ENCODE results near the gene CACNA1A. TPM values are rescaled to one million over a fixed set of nuclear protein-coding genes. Genes with fewer than 3 reads are reported as not detected.

The CACNA1A gene
- total RNA-seq, 2 experiments from 2014 or later, result 0.19 to 0.78 TPM

DNA sequence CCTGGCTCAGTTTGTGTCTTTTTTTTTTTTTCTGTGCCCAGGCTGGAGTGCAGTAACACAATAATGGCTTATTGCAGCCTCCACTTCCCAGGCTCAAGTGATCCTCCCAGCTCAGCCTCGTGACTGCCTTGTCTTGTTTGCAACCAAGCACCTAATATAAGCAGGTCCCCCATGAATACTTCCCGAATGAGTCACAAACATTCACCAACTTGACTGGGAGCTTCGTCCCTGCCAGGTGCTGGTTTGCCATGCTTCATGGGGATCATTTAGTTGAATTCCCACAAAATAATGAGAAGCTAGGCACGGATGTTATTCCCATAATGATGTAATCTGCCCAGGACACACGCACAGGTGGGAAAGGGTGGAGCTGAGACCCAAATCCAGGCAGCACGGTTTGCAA, 176.5 kb downstream of the CACNA1A start:
- no peaks in the 10 kb centered on the region for H3K79me2 ChIP-seq (ENCODE audit: insufficient read depth, low read depth, low read length)
- no peaks in the 10 kb centered on the region for H4K20me1 ChIP-seq (ENCODE audit: insufficient read depth, low read length)
- no peaks in the 10 kb centered on the region for H3K4me1 ChIP-seq (ENCODE audit: insufficient read depth, low read length, poor library complexity, severe bottlenecking)
- no peaks in the 10 kb centered on the region for H3K9me2 ChIP-seq (ENCODE audit: insufficient read depth, low read length)
- H3K9me3 ChIP-seq (ENCODE audit: low read length), result no peaks in the 10 kb centered on the region
- intact Hi-C loops (cut with micrococcal nuclease; ENCODE audit: unreplicated experiment), result no loop called here
- H2AFZ ChIP-seq (ENCODE audit: low read length), result no peak overlapping the region
- ChIA-PET CTCF (ENCODE audit: unreplicated experiment) (no interaction called here), POLR2A (no interaction called here)
- BruUV-seq (replicated peaks), result no TSS peak
- no peaks in the 10 kb centered on the region for H3K36me3 ChIP-seq (ENCODE audit: insufficient read depth, low read length)
- no peak for DNase-seq (ENCODE audit: low spot score)
- H3K4me3 ChIP-seq (ENCODE audit: low read depth, low read length, poor library complexity, severe bottlenecking), result no peak overlapping the region
- no peak overlapping the region for H3K4me2 ChIP-seq (ENCODE audit: low read length)
- H3K27ac ChIP-seq (ENCODE audit: low read depth, low read length, poor library complexity, severe bottlenecking), result no peak overlapping the region
- no peak for TF ChIP-seq EZH2phosphoT487 (IDR thresholded peaks at IDR 0.05; ENCODE audit: borderline replicate concordance, low read depth, low read length)
- TF ChIP-seq, protein P1, sequence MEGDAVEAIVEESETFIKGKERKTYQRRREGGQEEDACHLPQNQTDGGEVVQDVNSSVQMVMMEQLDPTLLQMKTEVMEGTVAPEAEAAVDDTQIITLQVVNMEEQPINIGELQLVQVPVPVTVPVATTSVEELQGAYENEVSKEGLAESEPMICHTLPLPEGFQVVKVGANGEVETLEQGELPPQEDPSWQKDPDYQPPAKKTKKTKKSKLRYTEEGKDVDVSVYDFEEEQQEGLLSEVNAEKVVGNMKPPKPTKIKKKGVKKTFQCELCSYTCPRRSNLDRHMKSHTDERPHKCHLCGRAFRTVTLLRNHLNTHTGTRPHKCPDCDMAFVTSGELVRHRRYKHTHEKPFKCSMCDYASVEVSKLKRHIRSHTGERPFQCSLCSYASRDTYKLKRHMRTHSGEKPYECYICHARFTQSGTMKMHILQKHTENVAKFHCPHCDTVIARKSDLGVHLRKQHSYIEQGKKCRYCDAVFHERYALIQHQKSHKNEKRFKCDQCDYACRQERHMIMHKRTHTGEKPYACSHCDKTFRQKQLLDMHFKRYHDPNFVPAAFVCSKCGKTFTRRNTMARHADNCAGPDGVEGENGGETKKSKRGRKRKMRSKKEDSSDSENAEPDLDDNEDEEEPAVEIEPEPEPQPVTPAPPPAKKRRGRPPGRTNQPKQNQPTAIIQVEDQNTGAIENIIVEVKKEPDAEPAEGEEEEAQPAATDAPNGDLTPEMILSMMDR (conservative IDR thresholded peaks at IDR 0.05; ENCODE audit: low read length), result no peak

DNA sequence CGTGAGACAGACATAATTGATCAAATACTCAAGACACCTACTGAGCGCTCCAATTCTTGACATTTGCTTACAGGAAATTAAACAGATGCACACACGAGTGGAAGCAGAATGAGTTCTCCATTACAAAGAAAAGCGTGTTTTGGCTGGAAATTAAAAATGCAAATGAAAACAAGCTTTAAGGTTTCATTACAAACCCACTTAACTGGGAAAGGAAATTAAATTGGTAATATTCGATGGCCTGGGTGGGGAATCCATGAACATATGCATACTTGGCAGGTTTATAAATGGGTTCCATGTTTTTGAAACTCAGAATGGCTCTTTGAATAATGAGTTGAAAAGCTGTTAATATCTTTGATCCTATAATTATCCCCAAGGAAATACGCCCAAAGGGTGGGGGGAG, 178.0 kb downstream of the CACNA1A start:
- Histone ChIP-seq H3K4me1 (ENCODE audit: insufficient read depth, low read length, poor library complexity, severe bottlenecking) (no peaks in the 10 kb centered on the region), H3K4me3 (ENCODE audit: low read depth, low read length, poor library complexity, severe bottlenecking) (no peak overlapping the region), H2AFZ (ENCODE audit: low read length) (no peak overlapping the region), H4K20me1 (ENCODE audit: insufficient read depth, low read length) (no peaks in the 10 kb centered on the region), H3K27ac (ENCODE audit: low read depth, low read length, poor library complexity, severe bottlenecking) (no peak overlapping the region), H3K4me2 (ENCODE audit: low read length) (no peak overlapping the region), H3K79me2 (ENCODE audit: insufficient read depth, low read depth, low read length) (no peaks in the 10 kb centered on the region), H3K9me3 (ENCODE audit: low read length) (no peaks in the 10 kb centered on the region), H3K9me2 (ENCODE audit: insufficient read depth, low read length) (no peaks in the 10 kb centered on the region), H3K36me3 (ENCODE audit: insufficient read depth, low read length) (no peaks in the 10 kb centered on the region)
- no peak for DNase-seq (ENCODE audit: low spot score)
- ChIA-PET POLR2A (interaction anchor here (0.6 kb wide), 1 partner anchor 343 kb away, joined by 3 read pairs; no protein-coding TSS in a partner anchor), CTCF (ENCODE audit: unreplicated experiment) (no interaction called here)
- TF ChIP-seq, protein P1 (conservative IDR thresholded peaks at IDR 0.05; ENCODE audit: low read length), result no peak
- no peak for TF ChIP-seq EZH2phosphoT487 (IDR thresholded peaks at IDR 0.05; ENCODE audit: borderline replicate concordance, low read depth, low read length)
- intact Hi-C loops (cut with micrococcal nuclease; ENCODE audit: unreplicated experiment), result no loop called here
- no TSS peak for BruUV-seq (replicated peaks)

DNA sequence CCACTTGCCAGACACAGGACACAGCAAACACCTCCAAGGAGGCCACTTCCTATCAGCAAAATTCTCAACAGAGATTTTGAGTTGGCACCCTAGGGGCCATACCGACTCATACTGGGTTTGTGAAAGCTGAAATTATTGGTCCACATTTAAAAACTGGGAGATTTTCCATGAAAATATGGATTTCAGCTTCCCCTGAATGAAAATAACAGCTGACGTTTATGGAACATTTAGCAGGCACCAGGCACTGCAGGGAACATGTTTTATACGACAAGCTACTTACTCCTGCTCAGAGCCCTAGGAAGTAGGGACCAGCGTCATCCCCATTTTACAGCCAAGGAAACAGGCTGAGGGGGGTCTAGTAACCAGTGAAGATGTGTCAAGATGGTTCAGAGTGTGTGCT, 186.8 kb downstream of the CACNA1A start:
- TF ChIP-seq EZH2phosphoT487 (IDR thresholded peaks at IDR 0.05; ENCODE audit: borderline replicate concordance, low read depth, low read length), result no peak
- TF ChIP-seq, protein P1 (conservative IDR thresholded peaks at IDR 0.05; ENCODE audit: low read length), result no peak
- intact Hi-C loops (cut with micrococcal nuclease; ENCODE audit: unreplicated experiment), result no loop called here
- BruUV-seq (replicated peaks), result no TSS peak
- Histone ChIP-seq H3K79me2 (ENCODE audit: insufficient read depth, low read depth, low read length) (no peaks in the 10 kb centered on the region), H3K4me3 (ENCODE audit: low read depth, low read length, poor library complexity, severe bottlenecking) (no peak overlapping the region), H3K27ac (ENCODE audit: low read depth, low read length, poor library complexity, severe bottlenecking) (no peak overlapping the region), H3K36me3 (ENCODE audit: insufficient read depth, low read length) (no peaks in the 10 kb centered on the region), H2AFZ (ENCODE audit: low read length) (no peak overlapping the region), H3K9me3 (ENCODE audit: low read length) (no peaks in the 10 kb centered on the region), H3K4me1 (ENCODE audit: insufficient read depth, low read length, poor library complexity, severe bottlenecking) (no peaks in the 10 kb centered on the region), H4K20me1 (ENCODE audit: insufficient read depth, low read length) (no peaks in the 10 kb centered on the region), H3K4me2 (ENCODE audit: low read length) (no peak overlapping the region), H3K9me2 (ENCODE audit: insufficient read depth, low read length) (no peaks in the 10 kb centered on the region)
- ChIA-PET CTCF (ENCODE audit: unreplicated experiment) (no interaction called here), POLR2A (no interaction called here)
- DNase-seq (ENCODE audit: low spot score), result no peak
